Cerebellar nuclear complex (tissue), 1 donor: ENCODE measurements around the gene SERPINB1.
"Not testable (repeated sequence)": the region's sequence is repeated elsewhere in the genome, so short reads cannot be mapped to it uniquely, and the experiment has no call there.

ENCODE experiments used
- DNase-seq, 2 experiments: peaks; one replicate each; lab custom pipeline; 2025; lab: John Stamatoyannopoulos, UW

Gene SERPINB1

GRCh38 chr6:2841264-2842138, at the start of gene SERPINB1:
SERPINB1 (minus strand) TSS chr6:2841863; CDS start chr6:2840586, 1,277 bp downstream.
- DNase-seq: no peak

- no peak for DNase-seq
Measured at GRCh38 chr6:2890976-2891767, 49.5 kb upstream of the SERPINB1 start.

- DNase-seq: no peak
Measured at GRCh38 chr6:2885967-2886735, 44.5 kb upstream of the SERPINB1 start.

- no peak for DNase-seq
Measured at GRCh38 chr6:2884804-2885203, 43.1 kb upstream of the SERPINB1 start.

- DNase-seq: no peak
Measured at GRCh38 chr6:2883673-2884072, 42.0 kb upstream of the SERPINB1 start.

- DNase-seq: no peak
Measured at GRCh38 chr6:2881423-2881822, 39.8 kb upstream of the SERPINB1 start.

GRCh38 chr6:2880156-2880555, 38.5 kb upstream of the SERPINB1 start:
- not testable (repeated sequence) for DNase-seq

GRCh38 chr6:2877960-2878359, 36.3 kb upstream of the SERPINB1 start:
- no peak for DNase-seq

- no peak for DNase-seq
Measured at GRCh38 chr6:2877057-2877882, 35.6 kb upstream of the SERPINB1 start.

- no peak for DNase-seq
Measured at GRCh38 chr6:2876210-2877056, 34.8 kb upstream of the SERPINB1 start.

GRCh38 chr6:2875359-2876191, 33.9 kb upstream of the SERPINB1 start:
- DNase-seq: no peak

- DNase-seq: no peak
Measured at GRCh38 chr6:2873643-2874042, 32.0 kb upstream of the SERPINB1 start.

- no peak for DNase-seq
Measured at GRCh38 chr6:2872423-2873358, 31.0 kb upstream of the SERPINB1 start.

GRCh38 chr6:2871953-2872352, 30.3 kb upstream of the SERPINB1 start:
- no peak for DNase-seq

- DNase-seq: no peak
Measured at GRCh38 chr6:2871102-2871501, 29.4 kb upstream of the SERPINB1 start.

- no peak for DNase-seq
Measured at GRCh38 chr6:2870046-2870636, 28.5 kb upstream of the SERPINB1 start.

- no peak for DNase-seq
Measured at GRCh38 chr6:2868637-2869036, 27.0 kb upstream of the SERPINB1 start.
